Mesodermal cell (in vitro differentiated cells): ENCODE results near the gene CRACR2A.

Experiments used
- H3K27ac ChIP-seq: 2 replicates; pipeline ENCODE4 v1.7.0; 2013; ENCODE audit warnings: mild to moderate bottlenecking, low read depth, low read length, moderate library complexity; ENCODE audit not compliant: severe bottlenecking
- H3K36me3 ChIP-seq: 2 replicates; pipeline ENCODE4 v1.7.1; 2013; ENCODE audit warnings: mild to moderate bottlenecking, low read length, moderate library complexity; ENCODE audit not compliant: control insufficient read depth, insufficient read depth
- H3K4me1 ChIP-seq: one replicate; pipeline ENCODE4 v1.7.1; 2013; ENCODE audit warnings: mild to moderate bottlenecking, low read length; ENCODE audit not compliant: insufficient read depth, control insufficient read depth, poor library complexity, severe bottlenecking
- H3K4me3 ChIP-seq: 2 replicates; pipeline ENCODE4 v1.7.0; 2013; ENCODE audit warnings: low read length, control low read depth, mild to moderate bottlenecking; ENCODE audit not compliant: insufficient read depth, poor library complexity, severe bottlenecking; ENCODE audit errors: extremely low read depth
- H3K9me3 ChIP-seq: 2 replicates; pipeline ENCODE4 v1.7.1; 2013; ENCODE audit warnings: mild to moderate bottlenecking, low read length, moderate library complexity; ENCODE audit not compliant: control insufficient read depth
- WGBS, 2 experiments: methylation state at CpG; one replicate each; pipeline ENCODE4 v1.1.5; 2013; ENCODE audit warnings: missing lambda C conversion rate in 2 of 2; ENCODE audit not compliant: insufficient coverage in 2 of 2; 5-methylcytosine and 5-hydroxymethylcytosine counted together

Gene CRACR2A

DNA sequence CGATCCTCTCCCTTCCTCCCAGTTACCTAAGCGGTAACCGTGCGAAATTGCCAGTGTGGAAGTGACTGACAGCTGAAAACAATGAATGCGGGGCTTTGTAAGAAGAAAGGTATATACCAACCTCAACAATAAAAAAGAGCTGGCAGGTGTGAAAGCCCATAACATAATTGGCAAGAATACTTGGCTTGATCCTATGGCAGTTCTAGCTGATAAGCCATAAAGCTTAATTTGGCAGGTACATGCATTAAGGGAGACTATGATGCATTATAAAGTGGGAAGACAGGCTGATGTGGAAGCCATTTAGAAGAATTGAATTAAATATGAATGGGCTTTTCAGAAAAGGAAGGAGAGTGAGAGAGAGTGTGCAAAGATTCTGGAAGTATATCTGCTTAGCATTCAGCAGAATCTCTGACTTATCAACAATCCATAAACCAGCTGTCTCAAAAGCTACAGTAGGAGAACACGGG, 71.3 kb downstream of the CRACR2A start:
- WGBS, 2 experiments = 100% methylated on average over 1 of the region's 6 CpGs
- Histone ChIP-seq H3K4me1 (peaks cover 2% of the 10 kb centered on the region), H3K36me3 (no peaks in the 10 kb centered on the region), H3K9me3 (no peaks in the 10 kb centered on the region), H3K27ac (no peak overlapping the region), H3K4me3 (no peak overlapping the region)

DNA sequence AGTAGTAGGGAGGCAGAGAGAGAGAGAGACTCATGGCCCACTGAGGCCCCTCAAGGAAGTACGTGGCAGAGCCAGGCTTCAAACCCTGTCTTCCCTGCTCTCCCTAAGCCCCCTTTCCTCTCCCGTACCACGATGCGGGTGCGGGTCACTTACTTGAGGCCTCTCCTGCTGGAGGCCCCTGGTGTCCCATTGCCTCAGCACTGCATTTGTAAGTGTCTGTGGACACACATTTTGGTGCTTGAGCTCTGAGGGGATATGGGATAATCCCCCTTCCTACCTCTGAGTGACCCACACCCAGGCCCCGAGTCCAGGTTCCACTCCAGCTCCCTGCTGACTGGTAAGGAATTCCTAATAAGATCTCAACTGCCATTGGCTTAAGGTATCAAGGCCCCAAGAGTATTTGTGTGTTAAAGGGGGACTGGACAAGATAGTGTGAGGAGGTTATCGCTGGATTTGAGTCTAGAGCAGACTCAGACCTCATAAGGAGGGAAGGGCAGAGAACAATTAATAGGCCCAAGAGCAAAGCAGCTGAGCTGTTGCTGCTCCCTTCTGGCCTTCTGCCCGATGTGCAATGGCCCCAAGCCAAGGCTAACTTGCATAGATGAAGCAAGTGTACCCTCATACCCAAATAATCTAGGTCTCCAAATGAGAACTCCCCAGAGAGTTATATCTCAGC, 71.9 kb downstream of the CRACR2A start:
- Histone ChIP-seq H3K4me3 (no peak overlapping the region), H3K36me3 (no peaks in the 10 kb centered on the region), H3K27ac (no peak overlapping the region), H3K9me3 (no peaks in the 10 kb centered on the region), H3K4me1 (peaks cover 2% of the 10 kb centered on the region)
- 84 to 90% methylated on average over 1 to 6 of the region's 8 CpGs for WGBS, 2 experiments

DNA sequence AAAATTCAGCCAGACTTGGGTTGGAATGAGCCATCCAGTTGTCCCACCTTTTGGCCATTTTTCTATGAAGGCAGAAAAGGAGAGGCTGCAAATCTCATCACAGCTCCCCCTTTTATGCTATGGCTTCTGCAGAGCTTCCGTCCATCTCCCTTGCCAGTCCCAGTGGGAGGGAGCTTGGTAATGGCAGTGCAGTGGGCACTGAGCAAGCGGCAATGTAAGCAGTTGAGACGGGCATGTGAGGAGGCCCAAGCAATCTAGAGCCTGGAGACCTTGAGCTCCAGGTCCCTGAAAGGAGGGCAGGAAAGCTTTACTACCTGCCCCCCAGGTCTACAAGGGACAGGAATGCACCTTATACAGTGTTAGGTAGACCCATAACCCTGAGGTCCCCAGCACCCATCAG, 73.1 kb downstream of the CRACR2A start:
- Histone ChIP-seq H3K4me3 (no peak overlapping the region), H3K9me3 (no peaks in the 10 kb centered on the region), H3K36me3 (no peaks in the 10 kb centered on the region), H3K27ac (no peak overlapping the region), H3K4me1 (peaks cover 2% of the 10 kb centered on the region)
- 92 to 100% methylated on average over 2 of the region's 3 CpGs for WGBS, 2 experiments

DNA sequence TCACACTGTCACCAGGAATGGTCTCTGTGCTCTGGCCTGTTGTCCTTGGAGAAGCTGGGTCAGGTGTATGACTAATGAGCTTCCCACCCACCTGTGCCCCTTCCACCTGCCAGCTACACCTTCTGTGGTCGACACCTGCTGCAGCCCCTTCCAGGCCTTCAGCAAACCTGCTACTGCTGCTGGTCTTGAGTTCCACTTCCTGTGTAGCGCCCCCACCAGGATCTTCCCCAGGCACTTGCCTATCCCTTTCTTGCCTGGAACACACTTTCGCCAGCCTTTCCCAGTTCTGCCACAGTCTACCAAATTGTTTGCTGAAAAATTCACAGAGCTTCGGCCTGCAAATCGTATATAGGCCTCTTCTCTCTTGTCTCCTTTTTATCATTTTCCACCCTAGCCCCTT, 75.3 kb downstream of the CRACR2A start:
- peaks cover 2% of the 10 kb centered on the region for H3K4me1 ChIP-seq
- no peak overlapping the region for H3K4me3 ChIP-seq
- no peaks in the 10 kb centered on the region for H3K36me3 ChIP-seq
- no peak overlapping the region for H3K27ac ChIP-seq
- H3K9me3 ChIP-seq = no peaks in the 10 kb centered on the region
- 91 to 95% methylated on average over 3 to 5 of the region's 5 CpGs for WGBS, 2 experiments

DNA sequence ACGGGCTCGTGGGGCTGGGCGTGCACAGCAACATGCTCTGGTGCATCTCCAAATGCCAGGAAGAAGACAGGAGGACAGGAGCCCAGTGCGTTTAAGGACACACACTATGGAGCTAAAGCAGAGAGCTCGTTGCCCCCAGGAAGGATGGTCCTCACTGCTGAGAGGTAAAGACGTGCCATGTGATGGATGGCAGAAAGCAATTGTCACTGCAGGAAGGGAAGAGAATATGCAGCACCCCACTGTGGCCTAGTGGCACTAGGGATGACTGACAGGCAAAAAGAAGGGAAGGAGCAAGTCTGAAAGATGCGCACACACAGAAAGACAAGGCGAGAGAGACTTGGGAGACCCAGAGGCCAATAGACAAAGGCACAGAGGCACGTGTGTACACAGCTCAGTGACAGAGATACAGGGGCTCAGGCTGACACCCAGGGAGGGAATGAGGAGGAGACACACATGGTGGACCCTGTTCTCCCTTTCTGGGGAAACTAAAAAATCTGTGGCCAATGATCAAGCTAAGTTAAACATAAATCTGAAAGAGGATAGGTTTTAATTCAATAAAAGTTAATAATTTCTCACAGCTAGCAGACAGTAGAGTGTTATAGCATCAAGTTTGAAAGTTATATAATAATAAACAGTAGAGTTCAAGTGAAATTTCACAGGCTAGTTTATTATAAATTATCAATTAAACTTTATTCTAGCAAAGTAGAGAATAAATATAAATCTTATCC, 78.8 kb downstream of the CRACR2A start:
- H3K36me3 ChIP-seq = no peaks in the 10 kb centered on the region
- peaks cover 12% of the 10 kb centered on the region for H3K4me1 ChIP-seq
- H3K27ac ChIP-seq = no peak overlapping the region
- no peaks in the 10 kb centered on the region for H3K9me3 ChIP-seq
- H3K4me3 ChIP-seq = no peak overlapping the region
- 72 to 76% methylated on average over 6 to 9 of the region's 9 CpGs for WGBS, 2 experiments

DNA sequence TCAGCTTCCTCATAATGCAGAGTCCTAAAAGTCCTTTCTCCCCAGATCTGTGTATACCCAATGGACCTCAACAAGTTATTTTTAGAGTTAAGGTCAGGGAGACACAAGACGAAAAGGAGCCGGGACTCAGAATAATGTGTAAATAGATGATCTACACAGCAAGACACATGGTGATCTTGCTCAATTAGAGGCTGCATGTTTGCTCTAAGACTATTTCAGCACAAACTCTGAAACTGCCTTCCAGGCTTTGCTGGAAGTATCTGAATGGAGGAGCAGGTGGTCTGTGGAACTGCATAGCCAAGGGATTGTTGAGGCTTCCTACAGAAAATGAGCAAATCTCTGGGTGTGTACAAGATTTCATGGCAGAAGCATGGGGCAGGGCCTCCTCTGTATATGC, 80.8 kb downstream of the CRACR2A start:
- 92 to 100% methylated on average over 2 of the region's 2 CpGs for WGBS, 2 experiments
- no peaks in the 10 kb centered on the region for H3K36me3 ChIP-seq
- no peaks in the 10 kb centered on the region for H3K9me3 ChIP-seq
- peaks cover 10% of the 10 kb centered on the region for H3K4me1 ChIP-seq
- no peak overlapping the region for H3K4me3 ChIP-seq
- H3K27ac ChIP-seq = no peak overlapping the region

DNA sequence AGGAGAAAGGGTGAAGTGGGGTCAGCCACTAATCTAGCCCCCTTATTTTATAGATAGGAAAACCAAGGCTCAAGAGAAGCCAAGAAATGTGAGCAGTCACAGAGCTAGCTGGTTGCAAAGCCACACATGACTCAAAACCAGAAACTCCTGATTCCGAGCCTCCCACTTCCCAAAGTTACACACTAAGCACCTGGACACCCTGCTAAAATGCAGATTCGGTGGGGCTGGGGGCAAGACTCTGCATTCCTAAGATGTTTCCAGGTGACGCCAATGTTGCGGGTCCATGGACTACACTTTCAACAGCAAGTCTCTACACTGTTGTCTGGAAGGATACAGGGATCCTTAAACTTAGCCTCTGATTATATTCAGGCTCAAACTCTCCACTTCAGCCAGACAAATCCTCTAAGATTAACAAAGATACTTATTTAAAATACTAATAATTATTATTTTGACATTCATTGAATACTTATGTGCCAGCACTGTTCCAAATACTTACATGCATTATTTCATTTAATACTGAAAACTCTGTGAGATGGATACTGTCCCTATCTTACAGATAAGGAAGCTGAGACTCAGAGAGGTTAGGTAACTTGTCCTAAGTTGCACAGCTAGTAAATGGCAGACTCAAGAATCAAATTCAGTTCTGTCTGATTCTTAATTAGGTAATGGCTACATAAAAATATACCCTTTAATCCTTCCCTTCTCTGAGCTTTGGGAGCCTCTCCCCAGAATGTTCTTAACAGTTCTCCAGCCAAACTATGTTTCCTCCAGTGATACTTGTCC, 81.4 kb downstream of the CRACR2A start:
- 88 to 94% methylated on average over 2 to 4 of the region's 4 CpGs for WGBS, 2 experiments
- Histone ChIP-seq H3K36me3 (no peaks in the 10 kb centered on the region), H3K9me3 (no peaks in the 10 kb centered on the region), H3K4me3 (no peak overlapping the region), H3K27ac (no peak overlapping the region), H3K4me1 (peaks cover 10% of the 10 kb centered on the region)

DNA sequence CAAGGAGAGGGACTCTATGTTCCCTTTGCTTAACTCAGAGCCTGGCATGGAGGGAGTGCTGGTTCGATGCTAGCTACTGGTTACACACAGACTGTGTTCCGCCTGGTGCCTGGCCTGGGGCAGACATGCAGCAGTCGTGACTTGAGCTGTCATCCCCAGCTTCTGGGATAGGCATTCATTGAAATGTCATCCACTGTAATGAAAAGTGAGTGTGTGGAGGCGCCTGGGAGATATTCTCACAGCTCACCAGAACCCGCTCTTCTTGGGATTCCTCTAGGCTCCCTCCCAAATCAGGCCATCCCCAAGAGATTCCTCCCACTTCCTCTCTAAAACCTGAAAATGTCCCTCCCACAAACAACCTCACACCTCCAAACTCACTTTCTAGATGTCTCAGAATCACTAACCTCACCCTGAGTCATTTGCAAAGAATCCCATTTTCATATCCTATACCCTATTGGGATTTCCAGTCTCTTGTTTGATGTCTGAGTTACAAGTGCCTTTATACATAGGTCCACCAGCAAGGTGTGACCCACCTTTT, 82.8 kb downstream of the CRACR2A start:
- Histone ChIP-seq H3K9me3 (no peaks in the 10 kb centered on the region), H3K4me1 (peaks cover 10% of the 10 kb centered on the region), H3K27ac (no peak overlapping the region), H3K4me3 (no peak overlapping the region), H3K36me3 (no peaks in the 10 kb centered on the region)
- 79 to 93% methylated on average over 3 to 5 of the region's 5 CpGs for WGBS, 2 experiments

DNA sequence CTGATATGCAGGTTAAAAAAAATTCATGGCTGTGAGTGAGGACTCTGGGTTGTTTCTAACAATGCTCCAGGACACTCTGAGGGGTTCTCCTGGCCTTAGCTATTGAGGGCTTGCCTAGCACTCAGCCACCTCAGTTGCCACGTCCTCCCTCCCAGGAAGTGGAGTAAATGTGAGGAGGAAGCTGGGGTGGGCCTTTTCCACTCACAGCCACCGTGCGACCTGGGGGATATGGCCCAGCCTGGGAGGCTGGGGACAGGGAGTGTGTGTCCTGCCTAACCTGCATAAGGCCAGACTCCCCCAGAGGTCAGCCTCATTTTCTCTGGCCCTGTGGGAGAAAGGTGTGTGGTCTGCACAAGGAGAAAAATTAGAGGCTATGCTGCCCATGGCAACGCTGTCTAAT, 83.3 kb downstream of the CRACR2A start:
- Histone ChIP-seq H3K27ac (no peak overlapping the region), H3K9me3 (no peaks in the 10 kb centered on the region), H3K4me3 (no peak overlapping the region), H3K36me3 (no peaks in the 10 kb centered on the region), H3K4me1 (peaks cover 10% of the 10 kb centered on the region)
- 97 to 100% methylated on average over 2 of the region's 4 CpGs for WGBS, 2 experiments

DNA sequence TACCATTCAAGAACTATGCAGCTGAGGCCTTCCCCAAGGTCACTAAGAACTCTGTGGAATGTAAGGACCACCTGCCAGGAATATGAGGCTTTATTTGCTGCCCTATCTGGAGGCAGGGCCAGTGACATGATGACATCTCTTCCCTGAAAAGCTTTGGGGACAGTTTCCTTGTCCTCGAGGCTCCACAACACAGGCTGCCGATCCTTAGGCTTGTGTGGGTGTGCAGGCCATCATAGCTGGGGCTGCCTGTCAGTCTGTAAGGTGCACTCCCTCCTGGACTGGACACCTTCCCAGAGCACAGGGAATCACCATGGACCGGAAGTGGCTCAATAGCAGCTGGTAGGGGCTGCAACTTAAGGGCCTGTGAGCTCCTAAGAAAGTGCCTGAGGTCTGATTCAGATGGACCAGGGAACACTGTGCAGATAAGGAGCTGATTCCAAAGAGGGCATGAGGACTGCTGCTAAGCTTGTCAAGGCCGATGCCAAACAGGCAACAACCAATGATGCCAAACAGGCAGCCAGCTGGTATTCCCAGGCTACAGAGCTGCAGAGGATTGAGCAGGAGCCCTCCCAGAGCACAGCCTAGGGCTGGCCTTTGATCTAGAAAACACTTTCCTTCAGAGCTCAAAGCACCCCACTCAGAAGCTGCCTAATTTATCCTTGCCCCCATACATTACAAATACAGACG, 84.3 kb downstream of the CRACR2A start:
- 81 to 93% methylated on average over 5 of the region's 5 CpGs for WGBS, 2 experiments
- Histone ChIP-seq H3K4me1 (peaks cover 10% of the 10 kb centered on the region), H3K36me3 (no peaks in the 10 kb centered on the region), H3K4me3 (no peak overlapping the region), H3K27ac (no peak overlapping the region), H3K9me3 (no peaks in the 10 kb centered on the region)
